ENCODE data around the gene DYRK3.

GRCh38 chr1:206664740-206665139 is 29.4 kb downstream of the DYRK3 start:
- TF ChIP-seq CTCF (IDR thresholded peaks at IDR 0.05) (no peak), POLR2A (IDR thresholded peaks at IDR 0.05) (no peak), POLR2AphosphoS5 (IDR thresholded peaks at IDR 0.05) (no peak)

All from stomach (tissue), 4 donors.